BE2C (cell line): ENCODE data around the gene IQSEC1.

ENCODE experiments used
- DNase-seq: peaks from one replicate; pipeline ENCODE4 v3.0.0-alpha.2; 2020
- H3K27me3 ChIP-seq: fragments of 250-450 bp; sonication (Bioruptor Pico); 2 replicates; pipeline ENCODE4 v1.5.1; 2020; ENCODE audit warnings: mild to moderate bottlenecking
- H3K36me3 ChIP-seq: fragments of 250-450 bp; sonication (Bioruptor Pico); 2 replicates; pipeline ENCODE4 v1.5.1; 2020; ENCODE audit warnings: mild to moderate bottlenecking
- H3K4me1 ChIP-seq: fragments of 250-450 bp; sonication (Bioruptor Pico); 2 replicates; pipeline ENCODE4 v1.5.1; 2020
- H3K4me3 ChIP-seq: 2 replicates; pipeline ENCODE4 v1.5.1; 2011; ENCODE audit warnings: low read depth, low read length
- H3K9me3 ChIP-seq: fragments of 250-450 bp; sonication (Bioruptor Pico); 2 replicates; pipeline ENCODE4 v1.5.1; 2020
- TF ChIP-seq, protein P1 (sequence below): IDR thresholded peaks from 2 replicates; pipeline ENCODE4 v1.5.1; 2012; ENCODE audit warnings: mild to moderate bottlenecking, low read depth, low read length

Gene IQSEC1

GRCh38 chr3:13016083-13016720 is 57.0 kb downstream of the IQSEC1 start:
- Histone ChIP-seq H3K4me1 (peaks cover 36% of the 10 kb centered on the region), H3K9me3 (no peaks in the 10 kb centered on the region), H3K36me3 (0 out of 2 replicates have a peak, but pooled peaks cover 2% of the 10 kb centered on the region), H3K4me3 (peak overlapping the region; percentile 19), H3K27me3 (no peaks in the 10 kb centered on the region)
- TF ChIP-seq, protein P1, sequence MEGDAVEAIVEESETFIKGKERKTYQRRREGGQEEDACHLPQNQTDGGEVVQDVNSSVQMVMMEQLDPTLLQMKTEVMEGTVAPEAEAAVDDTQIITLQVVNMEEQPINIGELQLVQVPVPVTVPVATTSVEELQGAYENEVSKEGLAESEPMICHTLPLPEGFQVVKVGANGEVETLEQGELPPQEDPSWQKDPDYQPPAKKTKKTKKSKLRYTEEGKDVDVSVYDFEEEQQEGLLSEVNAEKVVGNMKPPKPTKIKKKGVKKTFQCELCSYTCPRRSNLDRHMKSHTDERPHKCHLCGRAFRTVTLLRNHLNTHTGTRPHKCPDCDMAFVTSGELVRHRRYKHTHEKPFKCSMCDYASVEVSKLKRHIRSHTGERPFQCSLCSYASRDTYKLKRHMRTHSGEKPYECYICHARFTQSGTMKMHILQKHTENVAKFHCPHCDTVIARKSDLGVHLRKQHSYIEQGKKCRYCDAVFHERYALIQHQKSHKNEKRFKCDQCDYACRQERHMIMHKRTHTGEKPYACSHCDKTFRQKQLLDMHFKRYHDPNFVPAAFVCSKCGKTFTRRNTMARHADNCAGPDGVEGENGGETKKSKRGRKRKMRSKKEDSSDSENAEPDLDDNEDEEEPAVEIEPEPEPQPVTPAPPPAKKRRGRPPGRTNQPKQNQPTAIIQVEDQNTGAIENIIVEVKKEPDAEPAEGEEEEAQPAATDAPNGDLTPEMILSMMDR, result no peak
- DNase-seq, result no peak

DNA sequence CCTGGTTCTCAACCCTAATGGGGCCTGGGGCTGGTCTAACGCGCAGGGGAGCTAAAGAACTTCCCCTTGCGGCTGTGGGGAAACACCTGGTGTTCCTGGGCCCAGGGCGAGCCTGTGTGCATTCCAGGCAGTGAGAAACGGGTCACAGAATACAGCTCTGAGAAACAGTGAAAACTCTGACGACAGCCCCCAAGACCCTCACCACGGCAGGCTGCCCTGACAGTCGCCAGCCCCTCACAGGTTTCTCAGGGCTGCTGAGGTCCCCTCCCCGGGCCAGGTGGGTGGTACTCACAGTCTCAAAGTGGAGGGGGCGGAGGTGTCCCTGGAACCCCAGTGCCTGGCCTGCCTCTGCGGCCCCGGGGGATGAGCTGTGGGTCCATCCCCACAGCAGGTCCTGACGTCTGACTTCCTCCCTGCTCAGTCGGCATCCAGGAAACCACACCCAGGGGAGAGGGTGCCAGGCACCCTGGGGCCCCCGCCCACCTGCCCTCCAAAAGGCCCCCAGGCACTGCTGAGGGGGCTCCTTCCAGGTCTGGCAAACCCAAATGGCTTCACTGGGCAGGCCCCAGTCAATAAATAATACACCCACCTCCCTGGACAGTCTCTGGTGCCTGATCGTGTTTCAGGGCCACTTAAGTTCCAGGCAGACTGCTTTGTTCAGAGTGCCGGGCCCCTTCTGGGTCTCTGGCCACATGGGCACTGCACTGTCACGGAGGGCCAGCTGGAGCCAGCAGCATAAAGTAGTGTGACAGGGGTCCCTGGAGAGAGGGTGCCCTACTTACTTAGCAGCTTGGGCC is 57.7 kb downstream of the IQSEC1 start:
- no peak overlapping the region for H3K4me3 ChIP-seq
- H3K36me3 ChIP-seq, result 0 out of 2 replicates have a peak, but pooled peaks cover 2% of the 10 kb centered on the region
- no peaks in the 10 kb centered on the region for H3K9me3 ChIP-seq
- no peaks in the 10 kb centered on the region for H3K27me3 ChIP-seq
- H3K4me1 ChIP-seq, result peaks cover 36% of the 10 kb centered on the region
- DNase-seq, result no peak
- TF ChIP-seq, protein P1, result no peak

DNA sequence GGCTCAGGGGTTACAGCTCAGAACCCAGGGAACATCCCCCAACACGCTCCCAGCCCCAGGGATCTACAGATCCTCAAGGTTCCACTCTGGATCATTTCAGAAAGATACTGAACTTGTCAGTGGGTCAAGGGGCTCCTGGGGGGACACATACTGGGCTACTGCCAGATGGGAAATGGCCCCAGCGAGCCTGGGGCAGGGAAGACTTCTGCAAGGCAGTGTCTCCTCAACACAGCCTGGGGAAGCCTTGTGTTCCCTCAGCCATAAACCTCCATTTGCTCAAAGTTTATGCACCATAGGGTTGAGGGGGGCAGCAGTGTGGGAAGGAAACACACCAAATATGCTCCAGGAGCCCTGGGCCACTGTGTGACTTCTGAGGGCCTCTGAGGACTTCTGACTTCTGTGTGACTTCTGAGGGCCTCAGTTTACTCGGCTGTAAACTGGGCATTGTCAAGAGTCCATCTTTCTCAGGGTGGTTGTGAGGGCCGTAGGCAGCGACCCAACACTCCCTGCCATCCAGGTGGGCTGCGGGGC is 58.4 kb downstream of the IQSEC1 start:
- no peak for DNase-seq
- Histone ChIP-seq H3K9me3 (no peaks in the 10 kb centered on the region), H3K27me3 (no peaks in the 10 kb centered on the region), H3K4me1 (peaks cover 36% of the 10 kb centered on the region), H3K4me3 (no peak overlapping the region), H3K36me3 (0 out of 2 replicates have a peak, but pooled peaks cover 2% of the 10 kb centered on the region)
- TF ChIP-seq, protein P1, result no peak

DNA sequence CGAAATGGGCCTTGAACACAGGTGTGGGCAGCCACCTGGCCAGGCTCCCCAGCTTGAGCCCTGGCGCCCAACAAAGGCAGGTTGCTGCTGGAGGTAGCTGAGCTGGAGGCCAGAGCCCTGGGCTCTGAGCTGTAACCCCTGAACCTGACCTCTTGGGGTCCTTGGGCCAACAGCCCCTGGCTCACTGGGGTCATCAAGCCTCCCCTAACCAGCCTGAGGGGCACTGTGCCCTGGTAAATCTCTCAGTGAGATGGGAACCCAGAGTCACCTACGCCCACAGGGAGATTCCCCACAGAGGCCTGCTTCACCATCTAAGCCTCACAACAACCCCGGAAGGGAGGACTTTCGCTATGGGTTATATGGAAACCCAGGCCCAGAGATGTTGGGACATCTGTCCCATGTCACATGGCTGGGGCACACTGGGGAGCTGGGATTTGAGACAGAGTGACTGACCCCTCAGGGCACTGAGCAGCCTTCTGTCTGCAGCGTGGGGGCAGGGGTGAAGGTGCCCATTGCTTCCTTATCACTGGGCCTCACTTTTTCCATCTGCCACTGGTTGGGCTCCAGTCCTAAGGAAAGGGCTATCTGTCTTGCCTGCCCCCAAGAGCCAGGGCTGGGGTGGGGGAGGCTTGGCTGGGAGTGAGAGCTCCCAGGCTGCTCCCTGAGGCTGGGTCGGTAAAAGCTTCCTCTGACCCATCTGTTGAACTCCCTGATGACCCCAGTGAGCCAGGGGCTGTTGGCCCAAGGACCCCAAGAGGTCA is 59.1 kb downstream of the IQSEC1 start:
- Histone ChIP-seq H3K27me3 (no peaks in the 10 kb centered on the region), H3K4me3 (no peak overlapping the region), H3K36me3 (0 out of 2 replicates have a peak, but pooled peaks cover 2% of the 10 kb centered on the region), H3K9me3 (no peaks in the 10 kb centered on the region), H3K4me1 (peaks cover 30% of the 10 kb centered on the region)
- no peak for DNase-seq
- TF ChIP-seq, protein P1, result no peak

- Histone ChIP-seq H3K27me3 (no peaks in the 10 kb centered on the region), H3K9me3 (no peaks in the 10 kb centered on the region), H3K4me3 (no peak overlapping the region), H3K36me3 (0 out of 2 replicates have a peak, but pooled peaks cover 2% of the 10 kb centered on the region), H3K4me1 (peaks cover 27% of the 10 kb centered on the region)
- DNase-seq, result no peak
- TF ChIP-seq, protein P1, result no peak
Measured at GRCh38 chr3:13013566-13013965, 59.7 kb downstream of the IQSEC1 start.
